IPS-15b (cell line): ENCODE measurements around the gene CFAP53.
"Not testable (repeated sequence)": the region's sequence is repeated elsewhere in the genome, so short reads cannot be mapped to it uniquely, and the experiment has no call there.

Source experiments
- H3K27me3 ChIP-seq: one replicate; pipeline ENCODE4 v1.6.1; 2013; ENCODE audit warnings: low read length; ENCODE audit not compliant: control insufficient read depth, insufficient read depth
- H3K36me3 ChIP-seq: one replicate; pipeline ENCODE4 v1.6.1; 2013; ENCODE audit warnings: low read length; ENCODE audit not compliant: control insufficient read depth, insufficient read depth
- H3K4me1 ChIP-seq: one replicate; pipeline ENCODE4 v1.6.1; 2013; ENCODE audit warnings: mild to moderate bottlenecking, low read length; ENCODE audit not compliant: control insufficient read depth, insufficient read depth
- H3K4me3 ChIP-seq: one replicate; pipeline ENCODE4 v1.5.1; 2013; ENCODE audit warnings: low read depth, low read length
- H3K9ac ChIP-seq: one replicate; pipeline ENCODE4 v1.6.1; 2013; ENCODE audit warnings: low read depth, mild to moderate bottlenecking, low read length
- H3K9me3 ChIP-seq: one replicate; pipeline ENCODE4 v1.6.1; 2013; ENCODE audit warnings: mild to moderate bottlenecking, low read length; ENCODE audit not compliant: control insufficient read depth, insufficient read depth

The CFAP53 gene

GRCh38 chr18:50266248-50266704, at the start of gene CFAP53:
Gene CFAP53, minus strand, starts transcription at chr18:50266495. Its CDS starts 91 bp downstream, at chr18:50266404.
- peak within 1 kb of the TSS; percentile 61 for H3K4me3 ChIP-seq
- H3K4me1 ChIP-seq = no peaks in the 10 kb centered on the region
- H3K9me3 ChIP-seq = no peaks in the 10 kb centered on the region
- H3K9ac ChIP-seq = no peak within 1 kb of the TSS
- peaks cover 2% of the 10 kb centered on the region for H3K27me3 ChIP-seq
- H3K36me3 ChIP-seq = peaks cover 11% of the 10 kb centered on the region

DNA sequence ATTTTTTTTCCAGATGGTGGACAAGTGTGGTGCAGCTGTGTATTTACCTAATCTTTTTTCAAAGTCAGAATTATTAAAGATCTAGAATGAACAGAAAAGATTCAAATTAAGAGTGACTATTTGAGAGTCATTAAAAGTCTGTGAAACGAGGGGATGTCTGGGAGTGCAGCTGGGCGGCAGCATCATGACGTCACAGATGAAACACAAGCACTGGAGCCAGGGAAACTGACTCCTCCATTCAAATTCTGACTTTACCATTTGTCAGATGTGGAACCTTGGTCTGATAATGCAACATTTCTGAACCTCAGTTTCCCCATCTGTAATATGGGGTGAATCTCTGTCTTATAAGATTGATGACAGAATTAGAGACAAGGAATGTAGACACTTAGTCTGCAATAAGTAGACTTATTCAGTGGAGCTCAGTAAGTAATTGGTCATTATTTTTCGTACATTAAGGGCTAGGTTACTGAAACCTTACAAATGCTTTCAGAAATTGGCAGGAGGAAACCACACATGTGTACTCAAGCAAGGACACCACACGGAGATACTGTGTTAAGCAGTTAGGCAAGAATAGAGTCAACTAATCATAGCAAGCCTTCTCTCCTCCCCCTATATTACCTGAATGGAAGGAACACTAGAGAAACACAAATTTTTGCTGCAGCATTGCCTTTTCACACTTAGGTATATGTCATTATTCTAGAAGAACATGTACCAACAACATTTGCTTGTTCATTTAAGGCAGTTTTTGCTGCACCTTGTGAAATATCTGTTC, 49.0 kb upstream of the CFAP53 start:
- Histone ChIP-seq H3K27me3 (peaks cover 9% of the 10 kb centered on the region), H3K36me3 (no peaks in the 10 kb centered on the region), H3K4me1 (no peaks in the 10 kb centered on the region), H3K4me3 (no peak overlapping the region), H3K9ac (no peak overlapping the region), H3K9me3 (no peaks in the 10 kb centered on the region)

DNA sequence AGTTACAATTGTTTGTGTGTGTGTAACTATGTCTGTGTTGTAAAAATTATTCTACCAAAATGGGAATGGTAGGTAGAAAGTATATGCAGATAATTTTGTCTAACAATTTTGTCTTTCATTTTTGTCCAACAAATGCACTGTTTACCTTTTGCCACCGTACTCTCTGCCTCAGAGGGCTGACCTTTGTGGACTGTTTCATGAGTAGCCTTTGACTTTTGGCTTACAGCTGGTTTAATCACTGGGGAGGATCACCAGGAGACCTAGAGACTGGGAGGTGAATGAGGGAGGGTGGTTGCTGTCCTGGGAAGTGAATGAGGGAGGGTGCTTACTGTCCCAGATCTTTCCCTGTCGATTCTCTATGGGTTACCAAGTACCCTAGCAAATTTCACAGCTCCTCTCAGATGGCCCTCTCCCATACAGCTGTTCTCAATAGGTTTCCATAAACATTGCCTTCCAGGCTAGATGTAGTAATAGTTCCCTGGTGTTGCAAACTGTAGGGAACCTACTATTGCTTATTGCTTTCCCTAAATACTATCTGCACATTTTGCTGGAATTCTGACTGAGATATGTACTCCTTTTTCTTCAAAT, 47.7 kb upstream of the CFAP53 start:
- H3K36me3 ChIP-seq = no peaks in the 10 kb centered on the region
- no peak overlapping the region for H3K9ac ChIP-seq
- peaks cover 17% of the 10 kb centered on the region for H3K27me3 ChIP-seq

DNA sequence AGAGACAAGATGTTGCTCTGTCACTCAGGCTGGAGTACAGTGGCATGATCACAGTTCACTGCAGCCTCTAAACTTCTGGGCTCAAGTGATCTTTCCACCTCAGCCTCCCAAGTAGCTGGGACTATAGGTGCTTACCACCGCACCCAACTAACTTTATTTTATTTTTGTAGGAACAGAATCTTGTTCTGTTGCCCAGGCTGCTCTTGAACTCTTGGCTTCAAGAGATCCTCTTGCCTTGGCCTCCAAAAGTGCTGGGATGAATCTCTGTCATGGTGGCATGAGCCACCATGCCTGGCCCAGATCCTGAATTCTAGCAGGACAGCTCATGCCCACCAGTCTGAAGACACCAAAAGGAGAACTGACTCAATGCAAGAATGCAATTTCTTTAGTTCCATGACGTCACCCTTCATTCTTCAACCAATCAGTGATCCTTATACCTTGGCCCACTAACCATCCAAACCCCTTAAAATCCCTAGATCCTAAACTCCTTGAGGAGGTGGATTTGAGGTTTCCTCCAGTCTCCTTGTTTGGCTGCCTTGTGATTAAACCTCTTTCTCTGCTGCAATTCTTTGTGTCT, 46.8 kb upstream of the CFAP53 start:
- no peaks in the 10 kb centered on the region for H3K9me3 ChIP-seq
- peaks cover under 1% of the 10 kb centered on the region for H3K4me1 ChIP-seq
- H3K27me3 ChIP-seq = peaks cover 26% of the 10 kb centered on the region
- H3K9ac ChIP-seq = no peak overlapping the region
- H3K36me3 ChIP-seq = no peaks in the 10 kb centered on the region
- no peak overlapping the region for H3K4me3 ChIP-seq

More for the DNA sequence above, 47.7 kb upstream of the CFAP53 start:
- Histone ChIP-seq H3K4me1 (no peaks in the 10 kb centered on the region), H3K4me3 (no peak overlapping the region), H3K9me3 (no peaks in the 10 kb centered on the region)

DNA sequence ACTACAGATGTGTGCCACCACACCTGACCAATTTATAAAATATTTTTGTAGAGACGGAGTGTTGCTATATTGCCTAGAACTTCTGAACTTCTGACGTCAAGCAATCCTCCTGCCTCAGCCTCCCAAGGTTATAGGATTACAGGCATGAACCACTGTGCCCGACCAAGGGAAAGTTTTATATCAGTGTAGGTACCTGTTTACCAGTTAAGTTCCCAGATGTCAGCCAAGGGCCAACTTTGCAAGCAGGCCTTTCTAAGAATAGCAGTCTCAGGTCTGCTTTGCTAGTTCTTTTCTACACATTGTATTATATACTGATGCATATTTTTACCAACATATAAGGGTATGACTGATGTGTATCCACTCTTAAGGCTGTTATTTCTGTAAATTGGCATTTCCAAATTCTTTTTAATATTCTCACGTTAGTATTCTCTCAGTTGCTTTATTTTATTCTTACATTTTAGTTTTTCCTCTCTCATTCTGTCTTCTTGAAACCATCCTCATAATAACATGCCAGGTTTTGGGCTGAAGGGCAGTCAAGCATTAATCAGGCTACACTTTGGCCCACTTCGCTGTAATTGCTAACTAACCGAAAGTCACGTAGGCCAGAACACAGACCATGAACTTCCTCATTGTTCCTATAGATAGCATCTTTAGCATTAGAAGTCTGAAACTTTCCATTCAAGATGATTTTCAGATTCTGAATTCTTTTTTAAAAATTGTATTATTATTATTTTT, 46.2 kb upstream of the CFAP53 start:
- Histone ChIP-seq H3K4me3 (no peak overlapping the region), H3K9ac (no peak overlapping the region), H3K9me3 (no peaks in the 10 kb centered on the region), H3K27me3 (peaks cover 29% of the 10 kb centered on the region), H3K36me3 (no peaks in the 10 kb centered on the region), H3K4me1 (peaks cover 4% of the 10 kb centered on the region)

DNA sequence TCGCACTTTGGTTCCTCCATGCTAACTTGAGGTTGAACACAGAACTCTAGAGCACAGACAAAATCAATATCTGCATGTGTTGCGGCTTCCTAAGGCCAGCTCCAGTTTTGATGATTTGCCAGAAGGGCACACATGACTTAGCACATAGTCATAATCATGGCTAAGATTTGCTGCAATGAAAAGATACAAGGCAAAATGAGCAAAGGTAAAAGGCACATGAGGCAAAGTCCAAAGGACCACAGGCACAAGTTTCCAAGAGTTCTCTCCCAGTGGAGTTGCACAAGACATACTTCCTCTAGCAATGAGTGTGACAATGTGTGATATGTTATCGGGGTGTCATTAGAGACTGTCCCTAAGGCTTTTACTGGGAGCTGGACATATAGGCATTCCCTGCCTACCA, 45.4 kb upstream of the CFAP53 start:
- Histone ChIP-seq H3K27me3 (peaks cover 36% of the 10 kb centered on the region), H3K4me3 (no peak overlapping the region), H3K4me1 (peaks cover 7% of the 10 kb centered on the region), H3K9me3 (no peaks in the 10 kb centered on the region), H3K36me3 (no peaks in the 10 kb centered on the region), H3K9ac (no peak overlapping the region)

GRCh38 chr18:50310080-50310479, 43.8 kb upstream of the CFAP53 start:
- no peak overlapping the region for H3K9ac ChIP-seq
- H3K4me1 ChIP-seq = peaks cover 7% of the 10 kb centered on the region
- H3K9me3 ChIP-seq = no peaks in the 10 kb centered on the region
- H3K4me3 ChIP-seq = no peak overlapping the region
- peaks cover 36% of the 10 kb centered on the region for H3K27me3 ChIP-seq
- no peaks in the 10 kb centered on the region for H3K36me3 ChIP-seq

DNA sequence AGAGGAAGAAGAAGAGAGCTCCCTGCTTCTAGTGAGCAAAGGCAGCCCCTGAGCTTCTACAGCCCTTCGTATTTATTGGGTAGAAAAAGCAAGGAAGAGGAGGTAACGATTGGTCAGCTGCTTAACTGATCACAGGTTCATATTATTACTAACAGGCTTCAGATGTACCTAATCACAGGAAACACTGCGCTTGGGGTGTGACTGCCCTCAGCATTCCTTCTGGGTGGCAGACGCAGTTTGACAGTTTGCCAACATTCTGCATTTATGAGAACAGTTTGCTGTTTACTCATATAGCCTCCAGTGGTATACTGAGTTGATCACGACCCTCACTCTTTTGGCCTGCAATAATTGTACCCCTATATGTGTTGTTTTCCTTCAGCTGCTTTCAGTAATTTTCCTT, 42.6 kb upstream of the CFAP53 start:
- H3K9ac ChIP-seq = not testable (repeated sequence)

GRCh38 chr18:50307738-50308470, 41.6 kb upstream of the CFAP53 start:
- H3K4me3 ChIP-seq = peak overlapping the region; percentile 63
- H3K9me3 ChIP-seq = no peaks in the 10 kb centered on the region
- H3K36me3 ChIP-seq = no peaks in the 10 kb centered on the region
- H3K27me3 ChIP-seq = peaks cover 37% of the 10 kb centered on the region
- H3K9ac ChIP-seq = no peak overlapping the region
- H3K4me1 ChIP-seq = peaks cover 7% of the 10 kb centered on the region

More for the DNA sequence above, 42.6 kb upstream of the CFAP53 start:
- not testable (repeated sequence) for H3K4me3 ChIP-seq, H3K9me3 ChIP-seq, H3K4me1 ChIP-seq, H3K36me3 ChIP-seq
- peaks cover 36% of the 10 kb centered on the region for H3K27me3 ChIP-seq

DNA sequence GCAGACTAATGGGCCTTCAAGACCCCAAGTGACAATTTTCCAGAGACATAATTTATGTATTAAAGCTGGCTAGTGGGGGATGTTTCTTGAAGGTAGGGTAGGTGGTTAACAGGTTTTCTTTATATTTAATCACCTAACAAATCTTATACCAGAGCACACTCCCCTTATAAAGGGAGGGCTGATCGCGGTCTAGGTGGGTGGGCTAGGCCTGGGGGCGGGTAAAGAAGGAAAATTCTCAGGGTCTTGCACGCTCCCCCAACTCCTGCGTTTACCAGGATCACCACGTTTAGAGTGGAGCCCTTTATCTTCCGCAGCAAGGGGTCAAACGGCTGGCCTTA, 41.1 kb upstream of the CFAP53 start:
- Histone ChIP-seq H3K9ac (no peak overlapping the region), H3K4me3 (peak overlapping the region; percentile 63), H3K27me3 (peaks cover 39% of the 10 kb centered on the region), H3K4me1 (peaks cover 7% of the 10 kb centered on the region), H3K36me3 (no peaks in the 10 kb centered on the region), H3K9me3 (no peaks in the 10 kb centered on the region)

DNA sequence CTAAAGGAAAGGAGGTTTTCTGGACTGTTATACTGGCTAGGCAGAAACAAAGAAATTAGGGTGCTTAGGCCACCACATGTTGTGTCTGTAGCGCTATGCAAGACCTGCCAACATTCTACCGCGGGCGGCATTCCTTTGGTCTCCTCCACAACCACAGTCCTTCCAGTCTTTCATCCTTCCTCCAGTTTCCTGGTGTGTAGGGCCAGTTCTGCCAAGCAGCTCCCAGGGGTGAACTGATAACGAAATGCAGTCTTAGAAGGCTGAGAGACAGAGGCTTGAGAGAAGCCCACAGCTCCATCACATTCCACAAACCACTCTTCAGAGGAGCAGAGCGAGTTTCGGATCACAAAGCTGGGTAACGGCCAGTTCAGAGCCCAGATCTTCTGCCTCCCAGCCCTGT, 40.6 kb upstream of the CFAP53 start:
- H3K9ac ChIP-seq = no peak overlapping the region

More for the DNA sequence above, 40.6 kb upstream of the CFAP53 start:
- H3K36me3 ChIP-seq = no peaks in the 10 kb centered on the region
- H3K27me3 ChIP-seq = peaks cover 41% of the 10 kb centered on the region
- H3K4me3 ChIP-seq = peak overlapping the region; percentile 63
- H3K4me1 ChIP-seq = peaks cover 7% of the 10 kb centered on the region
- H3K9me3 ChIP-seq = no peaks in the 10 kb centered on the region
